GM21737 (cell line): ENCODE results near the gene OSM.

Experiments used
- ATAC-seq: cut with Tn5 transposase; IDR thresholded peaks from one replicate; pipeline ENCODE4 v1.9.1; 2021; ENCODE audit warnings: mild to moderate bottlenecking, moderate library complexity; ENCODE audit not compliant: unreplicated experiment

Gene OSM

DNA sequence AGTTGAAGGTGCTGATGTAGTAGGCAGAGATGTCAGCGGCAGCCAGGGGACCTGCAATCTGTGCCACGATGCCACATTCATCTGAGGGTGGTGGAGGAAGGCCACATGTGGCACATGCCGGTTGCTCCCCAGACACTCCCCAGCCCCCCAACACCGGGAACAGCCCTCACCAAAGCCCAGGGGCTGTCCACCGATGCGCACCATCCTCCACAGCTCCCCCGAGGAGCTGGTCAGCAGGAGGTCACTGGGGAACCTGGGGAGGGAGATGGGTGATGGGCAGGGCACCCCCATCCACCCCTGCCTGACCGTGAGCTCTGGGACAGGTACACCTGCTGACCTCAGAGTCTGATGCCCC is 19.2 kb upstream of the OSM start:
- no peak for ATAC-seq

DNA sequence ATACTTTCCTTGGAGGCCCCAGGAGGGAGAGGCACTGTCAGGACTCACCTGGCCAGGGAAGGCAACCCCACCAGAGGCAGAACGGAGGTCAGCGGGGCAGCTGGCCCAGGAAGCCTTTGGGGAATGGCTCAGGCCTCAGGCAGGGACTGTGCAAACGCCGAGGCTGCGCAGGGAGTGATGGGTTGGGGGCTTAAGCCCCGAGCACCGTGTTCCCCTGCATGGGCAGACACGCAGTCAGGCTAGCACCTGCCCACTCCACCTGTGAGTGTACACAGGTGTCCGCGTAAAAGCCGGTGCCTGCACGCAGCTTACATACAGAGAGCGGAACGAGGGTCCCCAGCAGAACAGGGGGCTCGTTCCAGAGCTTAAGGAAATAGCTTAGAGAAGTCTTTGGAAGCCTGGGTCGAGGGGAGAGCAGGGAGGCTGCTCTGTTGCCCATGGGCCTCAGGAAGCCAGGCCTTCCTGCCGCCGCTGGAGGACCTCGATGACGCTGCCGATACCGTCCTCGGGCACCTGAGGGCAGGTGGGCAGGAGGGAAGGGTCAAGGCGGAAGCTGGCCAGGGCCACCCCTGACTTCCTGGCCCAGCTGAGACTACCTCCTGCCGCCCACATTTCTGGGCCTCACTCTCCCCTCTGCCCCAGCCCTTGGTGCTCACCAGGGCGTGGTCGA is 18.7 kb upstream of the OSM start:
- ATAC-seq: no peak

DNA sequence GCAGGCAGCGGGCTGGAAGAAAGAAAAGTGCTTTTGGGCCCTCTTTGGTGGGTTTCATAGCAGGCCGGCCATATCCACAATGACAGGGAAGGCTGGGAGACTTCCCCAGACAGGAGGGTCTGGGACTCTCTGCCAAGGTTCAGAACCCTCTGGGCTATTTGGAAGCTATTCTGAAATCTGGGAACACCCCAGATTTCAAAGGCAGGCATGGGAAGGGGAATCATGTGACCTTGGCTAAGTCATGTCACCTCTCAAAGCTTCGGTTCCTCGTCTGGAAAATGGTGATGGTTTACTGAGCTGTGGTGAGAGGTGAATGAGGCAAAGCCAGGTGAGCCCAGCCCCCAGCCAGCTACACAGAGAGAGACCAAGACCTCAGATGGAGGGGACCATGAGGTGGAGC is 18.0 kb upstream of the OSM start:
- no peak for ATAC-seq

DNA sequence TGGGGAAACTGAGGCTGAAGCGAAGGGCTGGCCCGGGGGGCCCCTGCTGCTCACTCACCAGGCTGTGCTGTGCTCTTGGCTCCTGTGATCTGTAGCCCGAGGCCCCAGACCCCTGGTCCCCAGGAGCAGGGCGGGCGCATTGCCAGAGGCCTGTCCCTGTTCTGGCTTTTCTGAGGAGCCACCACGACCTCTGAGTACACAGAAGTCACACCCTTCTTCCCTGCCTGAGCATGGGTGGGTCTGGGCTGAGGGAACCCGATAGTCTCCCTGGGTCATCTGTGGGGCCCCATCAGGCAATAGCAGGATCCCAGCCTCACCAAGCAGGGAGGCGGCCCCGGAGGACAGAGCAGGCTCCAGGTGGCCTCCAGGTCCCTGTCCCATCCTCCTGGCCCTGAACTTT is 17.5 kb upstream of the OSM start:
- ATAC-seq: no peak

DNA sequence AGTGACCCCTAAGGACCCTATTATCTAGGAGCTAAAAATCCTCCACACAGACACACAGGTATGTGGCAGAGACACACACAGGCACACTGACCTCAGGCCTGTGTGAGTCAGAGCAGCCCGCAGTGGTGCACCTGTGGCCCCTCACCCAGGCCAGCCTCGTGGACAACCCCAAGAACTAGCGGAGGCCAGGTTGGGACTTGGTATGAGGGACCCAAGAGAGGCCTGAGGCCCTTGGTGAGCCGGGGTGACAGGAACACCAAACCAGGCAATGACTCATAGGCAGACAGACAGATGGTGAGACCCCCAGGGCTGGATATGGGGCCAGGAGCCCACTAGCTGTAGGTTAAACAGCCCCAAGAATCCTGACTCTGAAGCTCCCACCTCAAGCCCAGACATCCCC is 16.7 kb upstream of the OSM start:
- no peak for ATAC-seq

DNA sequence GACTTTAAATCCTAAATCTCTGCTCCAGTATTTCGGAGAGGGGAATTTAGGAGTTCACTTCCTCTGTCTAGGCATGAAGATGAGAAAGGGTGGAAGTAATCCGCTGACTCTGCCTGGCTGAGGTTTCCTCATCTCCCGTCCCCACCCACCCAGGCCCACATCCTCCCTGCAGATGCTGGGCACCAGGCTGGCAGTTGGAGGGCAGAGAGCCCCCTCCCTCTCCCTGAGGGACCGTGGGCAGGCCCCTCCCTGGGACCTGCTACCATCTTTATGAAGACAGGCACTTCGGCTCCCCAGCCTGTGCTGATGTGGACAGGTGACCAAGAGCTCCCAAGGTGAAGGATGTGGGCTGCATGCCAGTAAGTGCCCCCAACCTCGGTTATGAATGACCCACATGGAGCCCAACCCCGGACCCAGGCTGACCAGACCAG is 16.0 kb upstream of the OSM start:
- ATAC-seq: no peak

DNA sequence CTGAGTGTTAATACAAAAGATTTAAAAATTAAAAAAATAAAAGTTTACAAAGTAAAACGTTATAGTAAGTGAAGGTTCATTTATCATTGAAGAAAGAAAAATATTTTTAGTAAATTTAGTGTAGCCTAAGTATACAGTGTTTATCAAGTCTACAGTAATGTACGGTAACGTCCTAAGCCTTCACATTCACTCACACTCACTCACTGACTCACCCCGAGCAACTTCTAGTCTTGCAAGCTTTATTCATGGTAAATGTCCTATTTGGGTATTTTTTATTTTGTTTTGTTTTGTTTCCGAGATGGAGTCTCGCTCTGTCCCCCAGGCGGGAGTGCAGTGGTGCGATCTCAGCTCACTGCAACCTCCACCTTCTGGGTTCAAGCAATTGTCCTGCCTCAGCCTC is 13.9 kb upstream of the OSM start:
- no peak for ATAC-seq

DNA sequence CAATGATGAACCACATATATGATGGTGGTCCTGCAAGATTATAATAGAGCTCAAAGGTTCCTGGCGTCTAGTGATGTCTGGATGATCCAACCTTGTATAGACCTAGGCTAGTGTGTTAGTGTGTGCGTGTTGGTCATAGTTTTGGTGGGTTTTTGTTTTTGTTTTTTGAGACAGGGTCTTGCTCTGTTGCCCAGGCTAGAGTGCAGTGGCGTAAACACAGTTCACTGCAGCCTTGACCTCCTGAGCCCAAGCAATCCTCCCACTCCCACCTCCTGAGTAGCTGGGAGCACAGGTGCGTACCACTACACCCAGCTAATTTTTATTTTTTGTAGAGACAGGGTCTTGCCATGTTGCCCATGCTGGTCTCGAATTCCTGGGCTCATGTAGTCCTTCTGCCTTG is 13.3 kb upstream of the OSM start:
- ATAC-seq: no peak

DNA sequence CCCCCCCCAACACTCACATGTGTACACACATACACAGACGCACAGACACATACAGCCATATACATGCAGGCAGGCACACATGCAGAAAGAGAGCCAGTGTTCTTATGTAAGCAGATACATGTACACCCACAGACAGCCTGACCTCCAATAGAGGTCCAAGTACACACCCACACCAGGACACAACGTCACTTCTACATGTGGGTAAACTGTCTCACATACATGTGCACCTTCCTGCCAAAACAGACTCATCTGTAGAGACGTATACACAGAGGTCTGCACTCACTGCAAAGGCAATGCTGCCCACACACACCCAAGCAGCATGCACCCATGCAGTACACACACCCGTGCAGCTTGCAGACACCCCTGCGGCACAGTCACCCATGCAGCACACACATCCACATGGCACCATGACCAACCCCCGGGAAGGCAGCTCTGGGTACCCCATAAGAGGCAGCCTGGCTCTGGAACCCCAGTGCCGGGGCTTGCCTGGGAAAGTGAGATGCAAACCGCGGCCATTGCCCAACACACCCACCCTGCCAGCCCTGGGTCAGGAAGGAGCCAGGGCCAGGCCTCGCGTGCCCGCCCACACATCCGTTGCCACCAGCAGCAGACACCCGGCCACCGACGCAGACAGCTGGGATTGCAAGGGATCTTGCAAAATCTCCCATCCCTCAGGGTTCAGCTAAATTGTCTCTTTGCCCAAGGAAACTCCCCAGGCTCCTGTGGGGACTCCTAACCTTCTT is 12.6 kb upstream of the OSM start:
- no peak for ATAC-seq

DNA sequence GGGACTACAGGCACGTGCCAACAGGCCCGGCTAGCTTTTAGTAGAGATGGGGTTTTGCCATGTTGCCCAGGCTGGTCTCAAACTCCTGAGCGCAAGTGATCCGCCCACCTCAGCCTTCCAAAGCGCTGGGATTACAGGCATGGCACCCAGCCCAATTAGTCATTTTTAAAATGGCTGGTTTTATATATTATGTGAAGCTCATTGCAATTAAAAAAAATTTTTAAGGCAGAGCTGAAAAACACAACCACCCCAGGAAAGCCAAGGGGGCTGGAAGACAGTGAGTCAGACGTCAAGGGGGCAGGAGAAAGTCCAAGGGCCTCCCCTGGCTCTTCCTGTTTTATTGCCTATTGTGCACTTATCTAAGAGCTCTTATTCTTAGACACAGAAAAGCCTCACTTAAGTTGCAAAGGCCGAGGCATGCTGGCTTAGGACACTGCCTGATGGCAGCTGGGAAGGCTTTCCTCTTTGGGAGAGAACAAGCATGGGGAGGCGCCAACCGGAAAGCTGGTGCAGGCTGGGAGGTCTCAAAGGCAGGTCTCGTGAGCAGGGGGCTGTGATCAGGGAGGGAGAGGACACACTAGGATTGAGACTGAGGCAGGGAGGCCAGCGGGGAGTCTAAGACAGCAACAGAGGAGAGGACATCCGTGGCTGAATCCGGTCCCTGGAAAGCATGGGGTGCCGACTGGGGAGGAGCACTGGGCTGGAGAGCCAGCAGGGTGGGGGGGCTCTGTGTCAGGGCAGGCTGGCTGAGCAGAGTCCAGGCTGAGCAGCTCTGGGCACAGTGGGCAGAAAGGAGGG is 11.1 kb upstream of the OSM start:
- no peak for ATAC-seq

DNA sequence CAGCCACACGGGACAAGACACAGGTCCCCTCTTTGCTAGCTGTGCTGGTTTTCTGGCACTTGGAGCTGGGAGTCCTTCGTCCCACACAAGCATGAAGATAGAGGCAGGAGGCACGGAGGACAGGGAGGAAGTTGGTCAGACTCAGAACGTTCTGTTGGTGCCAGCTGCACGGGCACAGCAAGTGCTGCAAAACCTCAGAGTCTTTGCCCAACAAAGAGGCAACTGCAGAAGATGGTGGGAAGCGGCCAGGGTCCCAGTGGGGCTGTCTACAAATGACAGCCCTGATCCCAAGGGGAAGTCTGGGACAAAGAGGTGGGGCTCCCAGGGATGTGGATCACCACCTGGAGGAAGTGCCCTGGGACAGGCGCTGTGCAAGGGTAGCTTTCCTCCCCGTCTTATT is 9.4 kb upstream of the OSM start:
- ATAC-seq: no peak

DNA sequence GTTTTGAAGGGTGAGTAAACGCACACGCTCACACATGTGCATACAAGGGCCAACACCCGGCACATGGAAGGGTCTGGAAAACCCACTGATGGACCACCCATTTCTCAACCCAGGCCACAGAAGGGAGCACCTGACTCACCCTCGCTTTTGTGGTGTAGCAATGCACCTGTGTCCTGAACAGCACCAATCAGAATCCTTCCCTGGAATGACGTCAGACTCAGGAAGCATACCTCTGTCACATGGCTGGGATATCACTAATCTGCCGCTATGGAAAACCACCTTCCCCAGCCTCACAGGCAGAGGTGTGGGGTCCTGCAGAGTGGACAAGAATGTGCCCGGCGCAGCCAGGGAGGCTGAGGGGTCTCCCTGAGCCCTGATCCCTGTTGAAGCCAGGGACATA is 9.0 kb upstream of the OSM start:
- no peak for ATAC-seq

DNA sequence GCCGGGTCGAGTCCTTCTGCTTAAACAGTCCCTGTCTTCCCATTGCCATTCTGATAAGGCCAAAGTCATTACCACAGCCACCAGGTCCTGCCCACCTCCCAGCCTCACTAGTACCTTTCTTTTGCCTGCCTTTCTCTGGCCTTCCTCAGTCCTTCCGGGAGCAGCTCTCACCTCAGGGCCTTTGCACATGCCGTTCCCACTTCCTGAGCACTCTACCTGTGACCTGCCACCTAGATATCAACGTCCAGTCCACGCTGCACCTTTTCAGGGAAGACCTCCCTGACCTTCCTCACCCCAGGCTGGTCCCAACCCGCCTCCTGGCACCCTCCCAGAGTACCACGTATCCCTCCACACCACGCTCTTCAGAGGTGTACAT is 7.8 kb upstream of the OSM start:
- no peak for ATAC-seq

DNA sequence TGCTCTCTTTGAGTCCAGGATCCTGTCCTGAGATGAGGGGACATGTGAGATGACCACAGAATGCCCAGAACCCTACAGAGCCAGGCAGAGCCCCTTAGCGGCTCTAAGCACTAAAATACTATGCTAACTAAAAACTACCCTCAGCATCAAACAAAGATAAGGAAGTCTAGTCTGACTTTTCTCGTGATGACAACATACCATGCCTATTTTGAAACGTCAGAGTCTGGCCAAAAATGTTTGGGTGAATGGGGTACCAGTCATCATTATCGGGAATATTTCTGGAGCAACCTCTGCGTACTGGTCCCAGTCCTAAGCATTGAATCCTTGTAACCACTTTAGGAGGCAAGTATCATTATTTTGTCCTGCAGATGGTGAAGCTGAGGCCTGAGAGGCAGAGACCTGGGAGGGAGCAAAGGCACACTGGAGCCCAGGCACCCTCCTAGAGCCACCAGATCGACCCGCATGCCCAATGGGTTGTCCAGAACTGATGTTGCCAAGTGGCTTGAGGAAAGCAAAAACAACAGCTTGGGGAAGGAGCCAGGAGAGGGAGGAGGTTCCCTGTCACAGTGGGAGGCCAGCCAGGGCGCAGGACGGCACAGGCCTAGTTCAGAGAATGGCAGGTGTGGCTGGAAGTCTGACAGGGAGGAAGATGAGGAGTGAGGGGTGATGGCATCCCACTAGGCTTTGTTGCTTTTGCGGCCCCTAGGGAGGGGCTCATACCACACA is 7.2 kb upstream of the OSM start:
- ATAC-seq: no peak

DNA sequence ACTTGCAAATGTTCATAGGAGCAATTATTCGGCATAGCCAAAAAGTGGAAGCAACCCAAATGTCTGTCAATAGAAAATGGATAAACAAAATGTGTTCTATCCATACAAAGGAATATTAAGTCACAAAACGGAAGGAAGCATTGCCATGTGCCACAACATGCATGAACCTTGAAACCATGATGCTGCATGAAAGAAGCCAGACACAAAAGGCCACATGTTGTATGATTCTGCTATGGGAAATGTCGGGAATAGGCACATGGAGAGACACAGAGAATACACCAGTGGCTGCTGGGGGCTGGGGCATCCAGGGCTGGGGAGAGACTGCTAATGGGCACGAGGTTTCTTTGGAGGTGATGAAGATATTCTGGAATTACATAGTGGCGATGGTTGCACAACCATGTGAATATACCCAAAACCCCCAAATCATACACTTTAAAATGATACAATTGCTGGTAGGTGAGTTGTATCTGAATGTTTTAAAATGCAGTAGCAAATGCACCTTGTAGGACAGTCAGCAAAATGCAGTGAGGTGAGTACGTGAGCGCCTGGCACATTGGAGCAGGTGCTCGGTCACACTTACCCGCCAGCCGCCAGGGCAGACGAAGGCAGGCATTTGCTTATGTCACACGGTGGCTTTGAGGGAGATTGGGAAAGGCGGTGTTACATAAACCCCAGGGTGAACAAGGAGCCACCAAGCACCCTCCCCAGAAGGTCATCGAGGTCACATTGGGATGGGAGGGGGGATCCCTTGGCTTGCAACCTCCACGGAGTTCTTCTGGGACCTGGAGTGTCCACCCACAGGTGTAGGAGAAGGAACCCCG is 6.3 kb upstream of the OSM start:
- ATAC-seq: no peak

DNA sequence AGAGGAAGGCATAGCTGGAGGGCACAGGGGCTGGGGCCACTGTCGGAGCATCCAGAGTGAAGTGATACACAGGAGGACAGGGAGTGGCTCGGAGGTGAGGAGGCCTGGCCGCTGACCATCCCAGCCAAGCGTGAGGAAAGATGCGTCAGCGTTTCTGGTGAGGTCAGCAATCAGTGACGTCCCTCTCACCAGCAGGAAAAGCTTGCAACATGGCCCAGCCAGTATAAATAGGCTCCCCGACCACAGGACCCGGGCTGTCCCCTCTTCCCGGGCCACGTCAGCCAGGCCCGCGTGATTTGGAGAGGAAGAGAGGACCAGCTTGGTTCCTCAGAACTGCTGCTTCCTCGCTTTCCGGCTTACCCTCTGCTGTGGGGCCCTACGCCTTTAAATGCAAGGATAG is 4.2 kb upstream of the OSM start:
- no peak for ATAC-seq

DNA sequence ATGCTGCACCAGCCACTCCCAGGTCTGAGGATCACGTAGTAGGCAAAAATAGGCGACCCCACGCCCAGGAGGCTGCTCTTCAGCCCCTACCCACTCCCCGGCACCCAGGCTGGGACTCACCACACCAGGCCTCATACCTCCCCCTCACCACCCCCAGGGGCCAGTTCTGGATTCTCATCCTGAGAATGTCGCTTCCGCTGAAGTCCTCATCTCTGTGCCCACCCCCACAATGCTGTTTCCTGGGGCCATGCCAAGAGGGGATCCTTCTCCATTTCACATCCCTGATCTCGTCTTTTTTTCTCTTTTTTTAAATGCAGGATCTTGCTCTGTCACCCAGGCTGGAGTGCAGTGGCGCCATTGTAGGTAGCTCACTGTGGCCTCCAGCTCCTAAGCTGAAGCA is 1.7 kb upstream of the OSM start:
- no peak for ATAC-seq

DNA sequence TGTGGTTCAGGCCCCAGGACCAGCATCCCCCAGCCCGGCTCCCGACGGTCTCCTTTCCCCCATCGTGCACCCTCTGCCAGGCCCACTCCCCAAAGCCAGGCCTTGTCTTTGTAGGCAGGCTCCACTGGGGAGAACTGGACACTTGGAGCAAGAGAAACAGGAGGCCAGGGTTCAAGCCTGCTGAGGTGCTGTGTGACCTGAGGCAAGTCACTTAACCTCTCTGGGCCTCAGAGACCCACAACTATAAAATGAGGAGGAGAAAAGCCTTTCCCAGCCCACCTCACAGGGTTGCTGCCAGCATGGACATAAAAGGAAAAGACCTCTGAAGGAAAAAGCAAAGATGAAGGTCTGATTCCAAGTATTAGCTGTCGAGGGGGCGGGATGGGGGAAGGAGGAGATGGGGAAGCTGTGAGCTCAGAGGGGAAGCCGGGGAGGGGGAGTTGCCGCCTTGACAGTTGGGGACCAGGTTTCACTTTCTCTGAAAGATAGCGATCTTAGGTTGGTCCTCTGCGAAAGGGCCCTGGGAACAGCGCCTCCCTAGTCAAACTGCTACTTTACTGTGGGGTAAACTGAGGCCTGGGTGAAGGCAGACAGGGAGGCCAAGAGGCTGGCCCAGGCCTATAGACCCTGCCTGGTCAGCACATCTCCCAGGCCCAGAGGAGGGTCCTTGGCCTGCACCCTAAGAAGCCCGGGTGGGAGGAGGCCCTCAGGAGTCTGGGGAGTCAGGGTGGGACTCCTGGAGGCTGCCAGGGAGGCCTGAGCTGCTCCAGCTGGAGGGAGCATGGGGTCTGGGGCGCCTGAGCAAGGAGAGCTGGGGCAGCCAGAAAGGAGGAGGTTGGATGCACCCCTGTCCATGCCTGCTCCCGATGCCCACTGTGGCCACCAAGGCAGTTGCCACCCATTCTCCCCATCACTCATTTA is 991 bp upstream of the OSM start:
- ATAC-seq: no peak

DNA sequence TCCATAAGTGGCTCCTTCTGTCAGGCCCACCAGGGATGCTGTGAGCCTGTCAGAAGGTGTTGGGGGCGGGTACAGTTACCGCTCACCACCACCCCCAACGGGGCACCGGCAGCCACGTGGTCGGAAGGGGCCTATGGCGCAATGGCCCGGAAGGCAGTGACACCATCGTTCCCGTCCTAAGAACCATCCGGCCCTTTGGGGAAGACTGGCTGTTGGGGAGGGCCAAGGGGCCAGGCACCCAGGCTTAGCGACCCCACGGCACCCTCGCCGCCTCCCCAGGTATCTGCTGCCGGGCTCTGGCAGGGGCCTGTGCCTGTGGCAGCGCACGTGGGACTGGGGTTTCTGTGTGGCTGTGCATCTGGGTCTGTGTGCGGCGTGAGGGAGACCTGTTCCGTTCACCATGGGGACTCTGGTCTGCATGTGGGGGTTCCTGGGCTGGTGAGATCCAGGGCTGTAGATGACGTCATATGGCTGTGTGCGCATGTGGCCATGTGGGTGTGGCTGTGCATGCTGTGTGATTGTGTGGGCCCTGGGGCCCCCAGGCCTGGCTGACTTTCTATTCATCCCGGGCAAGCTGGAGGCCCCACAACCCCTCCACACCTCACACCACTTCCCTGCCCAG is 717 bp downstream of the OSM start:
- ATAC-seq: peak; percentile 63
